LNCAP (cell line): ENCODE results near the gene TNIK.

Experiments
- TF ChIP-seq, protein P1 (sequence below): fragments of 450-650 bp; IDR thresholded peaks from 2 replicates; pipeline ENCODE4 v1.5.1; 2017; ENCODE audit warnings: mild to moderate bottlenecking

The TNIK gene

DNA sequence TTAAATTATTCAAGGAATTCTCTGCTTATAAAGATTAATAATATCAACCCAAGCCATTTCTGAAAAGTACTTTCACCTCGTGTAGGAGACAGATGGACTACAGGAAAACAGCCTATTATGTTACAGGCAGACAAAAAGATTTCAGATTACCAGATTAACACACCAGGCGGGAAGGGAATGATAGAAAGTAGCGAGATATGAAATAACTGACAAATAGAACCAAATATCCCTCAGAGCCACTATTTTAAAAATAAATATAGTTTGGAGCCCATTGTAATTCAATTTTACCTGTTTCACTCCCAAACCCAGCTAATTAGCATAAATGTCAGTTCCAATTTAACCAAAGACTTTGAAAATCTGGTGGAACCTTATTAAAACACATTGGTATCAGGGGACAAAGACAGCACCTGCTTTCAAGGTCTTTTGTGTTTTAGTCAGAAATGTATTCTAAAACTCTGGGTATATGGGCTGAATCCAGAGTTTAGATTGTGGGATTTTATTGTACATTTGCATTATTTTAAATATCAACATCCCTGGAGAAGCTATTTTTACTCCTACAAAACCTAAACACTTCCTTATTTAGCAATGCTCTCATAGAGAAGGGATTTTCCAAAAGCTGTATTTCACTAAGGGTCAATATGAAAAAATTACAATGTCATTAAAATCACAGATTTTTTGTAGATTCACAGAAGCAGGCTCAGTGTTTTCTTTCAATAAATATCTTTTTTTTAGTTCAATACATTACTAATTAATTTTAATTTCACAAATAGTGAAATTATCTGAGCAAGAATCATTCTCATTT lies 138.4 kb downstream of the TNIK start:
- TF ChIP-seq, protein P1, sequence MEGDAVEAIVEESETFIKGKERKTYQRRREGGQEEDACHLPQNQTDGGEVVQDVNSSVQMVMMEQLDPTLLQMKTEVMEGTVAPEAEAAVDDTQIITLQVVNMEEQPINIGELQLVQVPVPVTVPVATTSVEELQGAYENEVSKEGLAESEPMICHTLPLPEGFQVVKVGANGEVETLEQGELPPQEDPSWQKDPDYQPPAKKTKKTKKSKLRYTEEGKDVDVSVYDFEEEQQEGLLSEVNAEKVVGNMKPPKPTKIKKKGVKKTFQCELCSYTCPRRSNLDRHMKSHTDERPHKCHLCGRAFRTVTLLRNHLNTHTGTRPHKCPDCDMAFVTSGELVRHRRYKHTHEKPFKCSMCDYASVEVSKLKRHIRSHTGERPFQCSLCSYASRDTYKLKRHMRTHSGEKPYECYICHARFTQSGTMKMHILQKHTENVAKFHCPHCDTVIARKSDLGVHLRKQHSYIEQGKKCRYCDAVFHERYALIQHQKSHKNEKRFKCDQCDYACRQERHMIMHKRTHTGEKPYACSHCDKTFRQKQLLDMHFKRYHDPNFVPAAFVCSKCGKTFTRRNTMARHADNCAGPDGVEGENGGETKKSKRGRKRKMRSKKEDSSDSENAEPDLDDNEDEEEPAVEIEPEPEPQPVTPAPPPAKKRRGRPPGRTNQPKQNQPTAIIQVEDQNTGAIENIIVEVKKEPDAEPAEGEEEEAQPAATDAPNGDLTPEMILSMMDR: no peak

DNA sequence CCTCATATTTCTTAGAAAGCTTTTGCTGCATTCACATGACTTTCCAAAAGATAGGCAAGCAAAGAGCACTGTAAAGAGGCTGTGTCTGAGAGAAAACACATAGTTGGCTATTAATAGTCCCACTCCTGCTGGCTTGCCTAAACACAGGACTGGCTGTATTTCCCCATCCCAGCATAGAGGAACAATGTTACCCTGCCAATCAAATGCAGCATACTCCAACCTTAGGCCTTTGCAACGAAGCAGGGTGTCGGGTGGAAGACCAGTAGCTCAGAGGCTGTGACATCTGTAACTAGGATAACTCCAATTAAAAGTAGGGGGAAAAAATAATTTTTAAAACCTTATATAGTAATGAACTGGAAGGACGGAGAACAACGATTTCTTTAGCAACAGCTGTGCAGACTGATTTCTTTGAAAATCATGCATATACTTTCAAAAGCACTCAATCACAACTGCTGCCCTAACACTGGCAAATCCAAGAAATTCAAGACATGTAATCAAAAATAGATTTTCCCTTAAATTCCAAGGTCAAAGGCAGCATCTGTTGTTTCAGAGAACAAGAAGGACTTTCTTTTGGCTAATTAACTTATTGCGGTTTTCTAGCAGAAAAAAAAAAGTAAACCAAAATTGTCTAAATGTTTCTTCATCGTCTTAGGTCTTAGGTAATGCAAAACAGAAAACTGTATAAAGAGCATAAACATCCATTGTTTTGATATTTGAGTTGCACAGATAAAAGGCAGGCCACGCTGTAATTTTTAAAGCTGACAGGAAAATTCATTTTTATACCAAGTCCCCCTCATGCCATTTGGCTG lies 139.3 kb downstream of the TNIK start:
- TF ChIP-seq, protein P1: no peak

DNA sequence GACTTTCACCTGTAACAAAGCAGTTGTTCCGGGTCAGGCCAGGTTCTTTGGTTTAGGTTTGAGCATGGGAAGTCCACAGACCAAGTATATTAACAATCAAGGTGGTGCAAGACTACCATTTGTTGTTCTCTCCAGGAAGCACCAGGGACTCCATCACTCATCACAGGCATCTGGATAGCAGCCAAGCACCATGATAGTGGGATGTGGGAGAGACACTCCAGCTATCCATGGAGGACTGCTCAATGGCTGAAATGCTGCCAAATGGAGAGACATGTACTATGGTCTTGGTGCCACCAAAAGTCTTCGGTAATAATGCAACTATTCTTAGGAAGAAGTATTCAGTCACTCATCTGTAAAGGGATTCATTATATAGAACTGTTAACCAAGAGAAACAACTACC lies 143.0 kb downstream of the TNIK start:
- TF ChIP-seq, protein P1: no peak

DNA sequence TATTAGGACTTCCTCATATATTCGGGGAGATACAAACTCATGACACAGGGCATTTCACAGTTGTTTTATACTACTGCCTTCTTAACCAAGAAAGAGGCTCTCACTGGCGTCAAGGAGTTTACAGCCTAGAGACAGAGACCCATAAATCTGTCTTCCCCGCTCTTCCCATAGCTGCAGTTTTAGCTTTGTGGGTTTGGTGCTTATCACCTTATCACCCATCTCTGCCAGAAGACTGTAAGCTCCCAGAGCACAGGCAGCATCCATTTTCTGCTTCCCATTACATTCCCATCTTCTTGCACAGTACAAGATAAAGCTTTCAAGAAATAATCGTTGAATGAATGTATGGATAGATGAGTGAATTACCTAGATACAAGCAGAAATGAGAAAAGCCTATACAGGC lies 144.3 kb downstream of the TNIK start:
- TF ChIP-seq, protein P1: no peak

DNA sequence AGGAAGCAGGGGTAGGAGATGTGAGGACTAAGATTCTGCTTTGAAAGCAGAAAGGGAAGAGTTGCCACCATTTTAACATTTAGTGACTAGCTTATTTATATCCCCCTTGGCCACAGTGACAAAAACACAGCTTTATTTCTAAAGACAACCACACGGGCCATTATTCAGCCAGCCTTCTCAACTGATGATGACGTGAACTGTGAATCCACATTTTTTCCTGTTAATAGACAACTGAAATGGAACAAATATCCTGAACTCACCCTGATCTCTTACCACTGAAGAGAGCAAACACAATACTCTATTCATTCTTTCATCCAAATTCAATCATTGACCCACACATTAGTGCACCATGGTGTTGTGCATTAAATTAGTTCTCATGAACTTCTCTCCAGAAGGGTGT lies 145.1 kb downstream of the TNIK start:
- TF ChIP-seq, protein P1: no peak

DNA sequence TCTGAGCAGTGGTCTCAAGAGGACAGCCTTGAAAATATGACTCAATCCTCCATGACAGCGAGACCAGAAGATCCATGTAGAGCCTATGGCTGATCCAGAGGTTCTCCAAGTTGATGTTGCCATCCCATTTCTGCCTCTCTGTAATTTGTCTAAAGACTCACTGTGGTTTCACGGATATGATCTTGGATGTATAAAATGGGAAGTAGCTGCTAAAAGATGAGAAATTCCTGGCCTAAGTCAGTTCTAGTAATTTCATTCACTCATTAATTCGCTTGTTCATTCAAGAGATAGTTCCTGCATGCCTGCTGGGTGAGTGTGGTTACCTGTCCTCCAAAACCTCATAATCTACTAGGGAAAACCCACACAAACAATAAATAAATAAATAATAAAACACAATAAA lies 145.9 kb downstream of the TNIK start:
- TF ChIP-seq, protein P1: no peak

DNA sequence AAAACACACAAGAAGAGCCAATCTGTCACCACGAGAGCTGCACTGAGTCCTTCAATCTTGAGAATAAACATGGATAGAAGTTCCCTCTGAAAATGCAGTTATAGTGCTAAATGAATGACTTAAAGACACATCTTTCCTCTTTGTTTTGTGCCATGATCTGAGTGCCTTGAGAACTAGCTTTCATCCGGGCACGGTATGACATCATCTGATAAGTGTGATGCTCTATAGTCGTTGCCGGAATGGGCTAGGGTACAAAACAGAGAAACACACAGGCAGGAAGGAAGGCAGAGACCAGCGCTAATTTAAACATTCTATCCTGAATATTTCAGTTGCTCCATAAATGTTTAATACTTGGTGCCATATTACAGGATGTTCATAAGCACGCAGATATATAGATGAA lies 146.5 kb downstream of the TNIK start:
- TF ChIP-seq, protein P1: no peak
